ENCODE data around the gene CACNA2D2. TPM values are rescaled to one million over a fixed set of nuclear protein-coding genes. Genes with fewer than 3 reads are reported as not detected.
A peak's percentile ranks its signal among the peaks of the same experiment; 100 is the strongest.

Gene CACNA2D2
- total and polyA plus RNA-seq, 2 of the 13 experiments (the other 11 are each of a cell fraction or from before 2014, with no cell fraction given): not detected

DNA sequence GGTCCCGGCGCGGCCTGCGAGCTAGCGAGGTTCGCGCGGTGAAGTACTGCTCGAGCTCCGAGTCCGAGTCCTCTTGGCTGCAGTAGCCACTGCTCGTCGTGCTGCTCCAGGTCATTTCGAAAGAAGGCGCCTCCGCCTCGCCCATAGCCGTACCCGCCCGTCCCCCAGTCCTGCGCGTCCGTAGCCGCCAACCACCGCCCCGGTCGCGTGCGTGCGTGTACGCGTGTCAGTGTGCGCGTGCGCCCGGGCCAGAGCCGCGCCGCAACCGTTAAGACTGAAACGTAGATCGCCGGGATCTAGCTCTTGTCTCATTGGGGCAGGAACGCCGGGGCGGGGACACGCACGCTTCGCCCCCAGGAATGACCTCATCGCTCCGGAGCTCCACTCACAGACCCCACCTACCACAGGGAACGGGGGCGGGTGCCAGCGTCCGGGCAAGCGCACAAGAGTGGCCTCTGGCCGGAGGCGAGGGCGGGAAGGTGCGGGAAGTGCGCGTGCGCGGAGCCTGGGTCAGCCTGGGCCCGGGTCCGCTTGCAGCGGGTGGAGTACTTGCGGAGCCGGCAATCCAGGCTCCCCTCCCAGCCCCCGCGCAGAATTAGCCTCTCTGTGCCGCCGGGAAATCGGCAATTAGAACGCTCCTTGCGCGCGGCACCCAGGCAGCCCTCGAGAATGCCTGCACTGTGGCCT, 166.1 kb downstream of the CACNA2D2 start (continued):
- TF ChIP-seq, protein P1, sequence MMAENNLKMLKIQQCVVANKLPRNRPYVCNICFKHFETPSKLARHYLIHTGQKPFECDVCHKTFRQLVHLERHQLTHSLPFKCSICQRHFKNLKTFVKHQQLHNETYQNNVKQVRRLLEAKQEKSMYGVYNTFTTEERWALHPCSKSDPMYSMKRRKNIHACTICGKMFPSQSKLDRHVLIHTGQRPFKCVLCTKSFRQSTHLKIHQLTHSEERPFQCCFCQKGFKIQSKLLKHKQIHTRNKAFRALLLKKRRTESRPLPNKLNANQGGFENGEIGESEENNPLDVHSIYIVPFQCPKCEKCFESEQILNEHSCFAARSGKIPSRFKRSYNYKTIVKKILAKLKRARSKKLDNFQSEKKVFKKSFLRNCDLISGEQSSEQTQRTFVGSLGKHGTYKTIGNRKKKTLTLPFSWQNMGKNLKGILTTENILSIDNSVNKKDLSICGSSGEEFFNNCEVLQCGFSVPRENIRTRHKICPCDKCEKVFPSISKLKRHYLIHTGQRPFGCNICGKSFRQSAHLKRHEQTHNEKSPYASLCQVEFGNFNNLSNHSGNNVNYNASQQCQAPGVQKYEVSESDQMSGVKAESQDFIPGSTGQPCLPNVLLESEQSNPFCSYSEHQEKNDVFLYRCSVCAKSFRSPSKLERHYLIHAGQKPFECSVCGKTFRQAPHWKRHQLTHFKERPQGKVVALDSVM (CRISPR knock-in tag; IDR thresholded peaks at IDR 0.05): 0 out of 2 replicates have a peak, but pooled peaks have one; percentile 15
- TF ChIP-seq TEAD2 (CRISPR knock-in tag; IDR thresholded peaks at IDR 0.05): no peak
- TF ChIP-seq, protein P2, sequence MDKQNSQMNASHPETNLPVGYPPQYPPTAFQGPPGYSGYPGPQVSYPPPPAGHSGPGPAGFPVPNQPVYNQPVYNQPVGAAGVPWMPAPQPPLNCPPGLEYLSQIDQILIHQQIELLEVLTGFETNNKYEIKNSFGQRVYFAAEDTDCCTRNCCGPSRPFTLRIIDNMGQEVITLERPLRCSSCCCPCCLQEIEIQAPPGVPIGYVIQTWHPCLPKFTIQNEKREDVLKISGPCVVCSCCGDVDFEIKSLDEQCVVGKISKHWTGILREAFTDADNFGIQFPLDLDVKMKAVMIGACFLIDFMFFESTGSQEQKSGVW (CRISPR knock-in tag; IDR thresholded peaks at IDR 0.05; ENCODE audit: borderline replicate concordance): no peak
- TF ChIP-seq ZNF432 (CRISPR knock-in tag; IDR thresholded peaks at IDR 0.05; ENCODE audit: borderline replicate concordance): no peak
- no peak for TF ChIP-seq ONECUT2 (CRISPR knock-in tag; IDR thresholded peaks at IDR 0.05)
- TF ChIP-seq TEF (CRISPR knock-in tag; IDR thresholded peaks at IDR 0.05): 0 out of 2 replicates have a peak, but pooled peaks have one; percentile 20
- TF ChIP-seq ZNF546 (CRISPR knock-in tag; conservative IDR thresholded peaks at IDR 0.05): peak; percentile 99
- TF ChIP-seq ZNF354B (CRISPR knock-in tag; IDR thresholded peaks at IDR 0.05): peak; percentile 61; the same call in 1 of the 2 replicates
- no peak for TF ChIP-seq ZNF225 (CRISPR knock-in tag; IDR thresholded peaks at IDR 0.05)
- peak; percentile 45; the same call in 1 of the 2 replicates for TF ChIP-seq SOX5 (CRISPR knock-in tag; IDR thresholded peaks at IDR 0.05; ENCODE audit: borderline replicate concordance)
- TF ChIP-seq, protein P3, sequence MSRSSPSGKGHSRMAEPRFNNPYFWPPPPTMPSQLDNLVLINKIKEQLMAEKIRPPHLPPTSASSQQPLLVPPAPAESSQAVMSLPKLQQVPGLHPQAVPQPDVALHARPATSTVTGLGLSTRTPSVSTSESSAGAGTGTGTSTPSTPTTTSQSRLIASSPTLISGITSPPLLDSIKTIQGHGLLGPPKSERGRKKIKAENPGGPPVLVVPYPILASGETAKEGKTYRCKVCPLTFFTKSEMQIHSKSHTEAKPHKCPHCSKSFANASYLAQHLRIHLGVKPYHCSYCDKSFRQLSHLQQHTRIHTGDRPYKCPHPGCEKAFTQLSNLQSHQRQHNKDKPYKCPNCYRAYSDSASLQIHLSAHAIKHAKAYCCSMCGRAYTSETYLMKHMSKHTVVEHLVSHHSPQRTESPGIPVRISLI (CRISPR knock-in tag; IDR thresholded peaks at IDR 0.05; ENCODE audit: borderline replicate concordance): no peak
- no peak for TF ChIP-seq ZC3H4 (CRISPR knock-in tag; IDR thresholded peaks at IDR 0.05; ENCODE audit: borderline replicate concordance)
- TF ChIP-seq, protein P4, sequence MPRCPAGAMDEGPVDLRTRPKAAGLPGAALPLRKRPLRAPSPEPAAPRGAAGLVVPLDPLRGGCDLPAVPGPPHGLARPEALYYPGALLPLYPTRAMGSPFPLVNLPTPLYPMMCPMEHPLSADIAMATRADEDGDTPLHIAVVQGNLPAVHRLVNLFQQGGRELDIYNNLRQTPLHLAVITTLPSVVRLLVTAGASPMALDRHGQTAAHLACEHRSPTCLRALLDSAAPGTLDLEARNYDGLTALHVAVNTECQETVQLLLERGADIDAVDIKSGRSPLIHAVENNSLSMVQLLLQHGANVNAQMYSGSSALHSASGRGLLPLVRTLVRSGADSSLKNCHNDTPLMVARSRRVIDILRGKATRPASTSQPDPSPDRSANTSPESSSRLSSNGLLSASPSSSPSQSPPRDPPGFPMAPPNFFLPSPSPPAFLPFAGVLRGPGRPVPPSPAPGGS (CRISPR knock-in tag; IDR thresholded peaks at IDR 0.05): peak; percentile 52
- TF ChIP-seq NFRKB (IDR thresholded peaks at IDR 0.05): no peak
- peak; percentile 42; the same call in 1 of the 2 replicates for TF ChIP-seq ZNF788 (CRISPR knock-in tag; IDR thresholded peaks at IDR 0.05; ENCODE audit: borderline replicate concordance)
- TF ChIP-seq, protein P5, sequence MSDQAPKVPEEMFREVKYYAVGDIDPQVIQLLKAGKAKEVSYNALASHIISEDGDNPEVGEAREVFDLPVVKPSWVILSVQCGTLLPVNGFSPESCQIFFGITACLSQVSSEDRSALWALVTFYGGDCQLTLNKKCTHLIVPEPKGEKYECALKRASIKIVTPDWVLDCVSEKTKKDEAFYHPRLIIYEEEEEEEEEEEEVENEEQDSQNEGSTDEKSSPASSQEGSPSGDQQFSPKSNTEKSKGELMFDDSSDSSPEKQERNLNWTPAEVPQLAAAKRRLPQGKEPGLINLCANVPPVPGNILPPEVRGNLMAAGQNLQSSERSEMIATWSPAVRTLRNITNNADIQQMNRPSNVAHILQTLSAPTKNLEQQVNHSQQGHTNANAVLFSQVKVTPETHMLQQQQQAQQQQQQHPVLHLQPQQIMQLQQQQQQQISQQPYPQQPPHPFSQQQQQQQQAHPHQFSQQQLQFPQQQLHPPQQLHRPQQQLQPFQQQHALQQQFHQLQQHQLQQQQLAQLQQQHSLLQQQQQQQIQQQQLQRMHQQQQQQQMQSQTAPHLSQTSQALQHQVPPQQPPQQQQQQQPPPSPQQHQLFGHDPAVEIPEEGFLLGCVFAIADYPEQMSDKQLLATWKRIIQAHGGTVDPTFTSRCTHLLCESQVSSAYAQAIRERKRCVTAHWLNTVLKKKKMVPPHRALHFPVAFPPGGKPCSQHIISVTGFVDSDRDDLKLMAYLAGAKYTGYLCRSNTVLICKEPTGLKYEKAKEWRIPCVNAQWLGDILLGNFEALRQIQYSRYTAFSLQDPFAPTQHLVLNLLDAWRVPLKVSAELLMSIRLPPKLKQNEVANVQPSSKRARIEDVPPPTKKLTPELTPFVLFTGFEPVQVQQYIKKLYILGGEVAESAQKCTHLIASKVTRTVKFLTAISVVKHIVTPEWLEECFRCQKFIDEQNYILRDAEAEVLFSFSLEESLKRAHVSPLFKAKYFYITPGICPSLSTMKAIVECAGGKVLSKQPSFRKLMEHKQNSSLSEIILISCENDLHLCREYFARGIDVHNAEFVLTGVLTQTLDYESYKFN (CRISPR knock-in tag; conservative IDR thresholded peaks at IDR 0.05): peak; percentile 59
- no peak for TF ChIP-seq NFKBIZ (CRISPR knock-in tag; IDR thresholded peaks at IDR 0.05)

All from HepG2 (cell line).